Thoracic aorta (tissue), 2 donors: ENCODE data around the gene RAP1GAP. TPM values are rescaled to one million over a fixed set of nuclear protein-coding genes. Genes with fewer than 3 reads are reported as not detected.

Experiments
- ATAC-seq: fragments of 150-250 bp; one replicate; pipeline ENCODE4 v1.8.0; 2017; ENCODE audit warnings: low read depth; ENCODE audit not compliant: insufficient number of reproducible peaks, low FRiP score
- DNase-seq: peaks from one replicate; pipeline ENCODE4 v3.0.0-alpha.2; 2020; ENCODE audit warnings: low spot score
- H3K27ac ChIP-seq, 2 donors: fragments of 200-600 bp; sonication (generic); 1 replicate in 1 of 2; 2 replicates in 1 of 2; pipeline ENCODE4 v1.5.1; 2016; ENCODE audit warnings: mild to moderate bottlenecking in 2 of 2, moderate library complexity in 2 of 2
- H3K27me3 ChIP-seq: fragments of 200-600 bp; sonication (generic); replicated peaks from 2 replicates; pipeline ENCODE4 v1.6.0; 2016; ENCODE audit warnings: mild to moderate bottlenecking; ENCODE audit not compliant: insufficient read depth
- H3K36me3 ChIP-seq: fragments of 200-600 bp; sonication (generic); one replicate; pipeline ENCODE4 v1.5.1; 2016
- H3K4me1 ChIP-seq, 2 donors: fragments of 200-600 bp; sonication (generic); 1 replicate in 1 of 2; 2 replicates in 1 of 2; pipeline versions ENCODE4 v1.5.1 to v1.6.0; 2016; ENCODE audit warnings: low read depth in 2 of 2, mild to moderate bottlenecking in 1 of 2; ENCODE audit not compliant: control insufficient read depth in 1 of 2
- H3K4me3 ChIP-seq: fragments of 200-600 bp; sonication (generic); 2 replicates; pipeline ENCODE4 v1.5.1; 2016; ENCODE audit warnings: mild to moderate bottlenecking
- H3K9me3 ChIP-seq: fragments of 200-600 bp; sonication (generic); 2 replicates; pipeline ENCODE4 v1.5.1; 2016
- total RNA-seq, 2 donors: library from RNA; depleted of rRNA; stranded (reverse); fragments of >200 nt; gene quantifications; one replicate each; pipeline versions ENCODE4 v1.1.0 to v1.2.3, GENCODE V29; 2016
- TF ChIP-seq, protein P1 (sequence below): fragments of 200-600 bp; sonication (generic); IDR thresholded peaks from one replicate; pipeline ENCODE4 v1.5.1; 2019; ENCODE audit warnings: antibody characterized with exemption

The RAP1GAP gene
- total RNA-seq, 2 donors from 2014 or later, result 0.27 to 0.92 TPM

DNA sequence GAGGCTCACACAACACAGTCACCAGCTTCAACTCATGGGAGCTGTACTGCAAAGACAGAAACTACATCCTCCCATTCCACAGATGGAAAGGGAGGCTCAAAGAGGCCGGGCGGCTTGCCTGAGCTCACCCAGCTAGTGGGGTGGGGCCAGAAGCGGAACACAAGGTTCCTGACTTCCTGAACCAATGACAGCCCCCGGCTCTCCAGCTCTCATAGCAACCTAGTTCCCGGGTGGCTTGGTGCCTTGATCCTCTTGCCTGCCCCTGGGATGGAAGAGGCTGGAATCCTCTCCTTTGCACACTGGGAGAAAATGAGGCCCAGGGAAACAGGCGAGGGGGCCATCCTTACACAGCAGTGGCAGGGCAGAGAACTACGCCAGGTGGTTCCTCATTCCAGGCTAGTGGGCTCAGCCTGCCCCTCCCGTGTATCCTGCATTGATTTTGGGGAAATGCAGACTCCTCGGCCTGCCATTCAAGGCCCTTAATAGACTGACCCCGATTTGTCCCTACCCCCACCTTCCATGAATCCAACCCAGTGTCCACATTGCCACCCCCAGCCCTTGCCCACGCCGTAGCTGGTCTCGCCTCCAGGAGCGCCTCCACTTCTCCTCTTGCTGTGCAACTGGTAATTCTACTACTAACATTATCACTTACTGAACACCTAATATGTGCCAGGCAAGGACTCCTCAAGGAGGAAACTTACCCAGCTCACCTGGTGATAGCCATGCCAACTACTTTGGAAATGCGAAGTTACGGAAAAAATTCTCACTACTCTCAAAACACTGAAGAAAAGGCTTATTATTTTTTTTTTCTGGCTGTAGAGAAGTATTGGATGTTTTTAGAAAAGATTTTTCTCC, 5.0 kb downstream of the RAP1GAP start:
- DNase-seq (no peak), ATAC-seq (no peak)
- Histone ChIP-seq H3K9me3 (no peaks in the 10 kb centered on the region), H3K27me3 (no peaks in the 10 kb centered on the region), H3K4me3 (no peak overlapping the region), H3K36me3 (no peaks in the 10 kb centered on the region), H3K4me1 (peaks cover 9 to 12% of the 10 kb centered on the region in 2 donors), H3K27ac (no peak overlapping the region)
- TF ChIP-seq, protein P1, sequence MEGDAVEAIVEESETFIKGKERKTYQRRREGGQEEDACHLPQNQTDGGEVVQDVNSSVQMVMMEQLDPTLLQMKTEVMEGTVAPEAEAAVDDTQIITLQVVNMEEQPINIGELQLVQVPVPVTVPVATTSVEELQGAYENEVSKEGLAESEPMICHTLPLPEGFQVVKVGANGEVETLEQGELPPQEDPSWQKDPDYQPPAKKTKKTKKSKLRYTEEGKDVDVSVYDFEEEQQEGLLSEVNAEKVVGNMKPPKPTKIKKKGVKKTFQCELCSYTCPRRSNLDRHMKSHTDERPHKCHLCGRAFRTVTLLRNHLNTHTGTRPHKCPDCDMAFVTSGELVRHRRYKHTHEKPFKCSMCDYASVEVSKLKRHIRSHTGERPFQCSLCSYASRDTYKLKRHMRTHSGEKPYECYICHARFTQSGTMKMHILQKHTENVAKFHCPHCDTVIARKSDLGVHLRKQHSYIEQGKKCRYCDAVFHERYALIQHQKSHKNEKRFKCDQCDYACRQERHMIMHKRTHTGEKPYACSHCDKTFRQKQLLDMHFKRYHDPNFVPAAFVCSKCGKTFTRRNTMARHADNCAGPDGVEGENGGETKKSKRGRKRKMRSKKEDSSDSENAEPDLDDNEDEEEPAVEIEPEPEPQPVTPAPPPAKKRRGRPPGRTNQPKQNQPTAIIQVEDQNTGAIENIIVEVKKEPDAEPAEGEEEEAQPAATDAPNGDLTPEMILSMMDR, result no peak

GRCh38 chr1:21663248-21663950, 5.8 kb downstream of the RAP1GAP start:
- no peak for ATAC-seq
- Histone ChIP-seq H3K36me3 (no peaks in the 10 kb centered on the region), H3K9me3 (no peaks in the 10 kb centered on the region), H3K4me1 (peaks cover 3 to 5% of the 10 kb centered on the region in 2 donors), H3K27me3 (no peaks in the 10 kb centered on the region), H3K4me3 (no peak overlapping the region), H3K27ac (no peak overlapping the region)
- no peak for DNase-seq
- TF ChIP-seq, protein P1, result no peak

GRCh38 chr1:21662426-21663247, 6.5 kb downstream of the RAP1GAP start:
- Histone ChIP-seq H3K27ac (no peak overlapping the region), H3K4me3 (no peak overlapping the region), H3K9me3 (no peaks in the 10 kb centered on the region), H3K36me3 (no peaks in the 10 kb centered on the region), H3K4me1 (peaks cover 3 to 5% of the 10 kb centered on the region in 2 donors), H3K27me3 (no peaks in the 10 kb centered on the region)
- ATAC-seq (no peak), DNase-seq (no peak)
- TF ChIP-seq, protein P1, result no peak

- Histone ChIP-seq H3K9me3 (no peaks in the 10 kb centered on the region), H3K36me3 (no peaks in the 10 kb centered on the region), H3K4me3 (no peak overlapping the region), H3K27me3 (no peaks in the 10 kb centered on the region), H3K4me1 (peaks cover 3 to 5% of the 10 kb centered on the region in 2 donors), H3K27ac (no peak overlapping the region)
- DNase-seq (no peak), ATAC-seq (no peak)
- TF ChIP-seq, protein P1, result no peak
Observed at GRCh38 chr1:21661886-21662285, 7.3 kb downstream of the RAP1GAP start.
